ENCODE measurements around the gene ABHD17A. TPM values are rescaled to one million over a fixed set of nuclear protein-coding genes. Genes with fewer than 3 reads are reported as not detected.

The ABHD17A gene
- total RNA-seq, 1 experiment from 2014 or later, result 60.7 TPM

- no peak for ATAC-seq
- Mint-ChIP-seq H3K9me3 (no peaks in the 10 kb centered on the region), H3K27me3 (ENCODE audit: low read depth) (no peaks in the 10 kb centered on the region), H3K4me3 (peak overlapping the region; percentile 45), H3K27ac (no peak overlapping the region), H3K4me1 (peaks cover 38% of the 10 kb centered on the region), H3K36me3 (no peaks in the 10 kb centered on the region)
- no peak for DNase-seq (ENCODE audit: low spot score)
- ChIA-PET CTCF (interaction anchor here (1.3 to 8.2 kb wide), 2 partner anchors 13 to 14 kb away, joined by 5 to 70 read pairs; no protein-coding TSS in a partner anchor), POLR2A (no interaction called here)
- TF ChIP-seq EMX1 (CRISPR knock-in tag; IDR thresholded peaks at IDR 0.05) (no peak), HMGXB4 (CRISPR knock-in tag; IDR thresholded peaks at IDR 0.05) (no peak), IRF1 (CRISPR knock-in tag; IDR thresholded peaks at IDR 0.05) (no peak), SOX15 (CRISPR knock-in tag; IDR thresholded peaks at IDR 0.05) (no peak), CREB1 (CRISPR knock-in tag; IDR thresholded peaks at IDR 0.05) (no peak), RORB (CRISPR knock-in tag; IDR thresholded peaks at IDR 0.05) (no peak), SMAD4 (CRISPR knock-in tag; IDR thresholded peaks at IDR 0.05) (no peak), ZNF138 (CRISPR knock-in tag; conservative IDR thresholded peaks at IDR 0.05) (no peak), ATF1 (CRISPR knock-in tag; IDR thresholded peaks at IDR 0.05) (no peak), CTCF (IDR thresholded peaks at IDR 0.05) (no peak), MLX (CRISPR knock-in tag; IDR thresholded peaks at IDR 0.05) (no peak), NFATC4 (CRISPR knock-in tag; IDR thresholded peaks at IDR 0.05) (no peak), TP53 (CRISPR knock-in tag; IDR thresholded peaks at IDR 0.05) (no peak), MXD4 (CRISPR knock-in tag; IDR thresholded peaks at IDR 0.05; ENCODE audit: borderline replicate concordance) (no peak), E2F1 (CRISPR knock-in tag; IDR thresholded peaks at IDR 0.05) (no peak), FOXP1 (CRISPR knock-in tag; IDR thresholded peaks at IDR 0.05; ENCODE audit: borderline replicate concordance) (no peak), ARID4B (CRISPR knock-in tag; IDR thresholded peaks at IDR 0.05; ENCODE audit: borderline replicate concordance) (no peak), FOXP4 (CRISPR knock-in tag; IDR thresholded peaks at IDR 0.05) (no peak), ATF6 (CRISPR knock-in tag; IDR thresholded peaks at IDR 0.05) (no peak), RELA (CRISPR knock-in tag; IDR thresholded peaks at IDR 0.05; ENCODE audit: borderline replicate concordance) (no peak)
Observed at GRCh38 chr19:1851654-1852580, 33.4 kb downstream of the ABHD17A start.
